ENCODE data around the gene FGF4.

The FGF4 gene

DNA sequence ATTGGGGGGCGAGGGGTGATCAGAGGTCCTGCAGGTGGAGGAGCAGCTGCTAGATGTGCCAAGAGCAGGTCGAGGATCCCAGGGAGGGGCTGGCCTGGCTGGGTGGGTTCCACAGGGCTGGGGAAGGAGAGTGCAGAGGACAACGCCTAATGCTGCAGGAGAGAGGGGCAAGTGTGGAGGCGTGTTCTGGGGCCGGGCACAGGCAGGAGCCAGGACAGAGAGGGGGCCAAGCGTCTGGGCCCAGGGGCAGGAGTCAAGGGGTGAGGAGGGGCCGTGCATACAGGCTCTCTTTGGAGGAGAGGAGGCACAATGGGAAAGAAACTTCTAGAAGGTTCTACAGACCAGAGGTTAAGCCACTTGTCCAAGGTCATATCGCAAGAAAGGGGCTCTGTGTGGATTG is 44.6 kb downstream of the FGF4 start:
- TF ChIP-seq, protein P1, sequence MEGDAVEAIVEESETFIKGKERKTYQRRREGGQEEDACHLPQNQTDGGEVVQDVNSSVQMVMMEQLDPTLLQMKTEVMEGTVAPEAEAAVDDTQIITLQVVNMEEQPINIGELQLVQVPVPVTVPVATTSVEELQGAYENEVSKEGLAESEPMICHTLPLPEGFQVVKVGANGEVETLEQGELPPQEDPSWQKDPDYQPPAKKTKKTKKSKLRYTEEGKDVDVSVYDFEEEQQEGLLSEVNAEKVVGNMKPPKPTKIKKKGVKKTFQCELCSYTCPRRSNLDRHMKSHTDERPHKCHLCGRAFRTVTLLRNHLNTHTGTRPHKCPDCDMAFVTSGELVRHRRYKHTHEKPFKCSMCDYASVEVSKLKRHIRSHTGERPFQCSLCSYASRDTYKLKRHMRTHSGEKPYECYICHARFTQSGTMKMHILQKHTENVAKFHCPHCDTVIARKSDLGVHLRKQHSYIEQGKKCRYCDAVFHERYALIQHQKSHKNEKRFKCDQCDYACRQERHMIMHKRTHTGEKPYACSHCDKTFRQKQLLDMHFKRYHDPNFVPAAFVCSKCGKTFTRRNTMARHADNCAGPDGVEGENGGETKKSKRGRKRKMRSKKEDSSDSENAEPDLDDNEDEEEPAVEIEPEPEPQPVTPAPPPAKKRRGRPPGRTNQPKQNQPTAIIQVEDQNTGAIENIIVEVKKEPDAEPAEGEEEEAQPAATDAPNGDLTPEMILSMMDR (conservative IDR thresholded peaks at IDR 0.05), result no peak
- H3K27ac ChIP-seq, result no peak overlapping the region

DNA sequence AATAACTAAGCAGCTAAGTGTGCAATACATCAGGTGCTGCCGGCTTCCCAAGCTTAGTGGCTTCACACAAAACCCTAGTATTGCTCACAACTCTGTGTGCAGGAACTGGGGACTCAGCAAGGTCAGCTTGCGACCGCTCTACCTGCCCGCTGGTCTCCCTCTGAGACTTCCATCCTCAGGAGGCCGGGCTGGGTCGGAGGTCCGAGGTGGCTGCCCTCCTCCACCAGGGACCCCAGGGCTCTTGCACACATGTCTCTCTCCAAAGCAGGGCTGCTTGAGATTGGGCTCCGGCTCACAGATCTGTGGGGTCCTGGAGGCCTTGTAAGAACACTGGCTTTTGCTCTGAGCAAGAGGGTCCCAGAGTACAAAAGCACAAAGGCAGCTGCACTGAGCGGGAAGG is 45.9 kb downstream of the FGF4 start:
- no peak overlapping the region for H3K27ac ChIP-seq
- no peak for TF ChIP-seq ZFX (IDR thresholded peaks at IDR 0.05)
- TF ChIP-seq, protein P1 (conservative IDR thresholded peaks at IDR 0.05), result no peak

DNA sequence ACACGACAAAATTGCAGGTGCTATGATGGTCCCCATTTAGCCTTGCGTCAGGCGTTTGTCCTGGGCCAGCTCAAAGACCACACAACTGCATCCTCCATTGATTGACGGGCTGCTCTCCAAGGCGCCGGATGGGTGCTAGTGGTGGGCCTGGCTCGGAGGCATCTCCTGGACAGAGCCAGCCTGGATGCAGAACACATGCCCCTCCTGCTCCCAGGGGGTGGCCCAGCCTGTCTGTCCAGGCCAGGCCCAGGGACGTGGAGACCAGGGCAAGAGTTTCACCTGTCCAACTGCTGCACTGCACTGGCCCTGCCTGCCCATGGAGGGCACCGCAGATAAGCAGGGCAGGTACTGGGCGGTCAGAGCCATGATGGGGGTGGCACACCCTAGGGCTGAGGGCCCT is 47.9 kb downstream of the FGF4 start:
- TF ChIP-seq, protein P1 (conservative IDR thresholded peaks at IDR 0.05), result no peak
- no peak for TF ChIP-seq ZFX (IDR thresholded peaks at IDR 0.05)

DNA sequence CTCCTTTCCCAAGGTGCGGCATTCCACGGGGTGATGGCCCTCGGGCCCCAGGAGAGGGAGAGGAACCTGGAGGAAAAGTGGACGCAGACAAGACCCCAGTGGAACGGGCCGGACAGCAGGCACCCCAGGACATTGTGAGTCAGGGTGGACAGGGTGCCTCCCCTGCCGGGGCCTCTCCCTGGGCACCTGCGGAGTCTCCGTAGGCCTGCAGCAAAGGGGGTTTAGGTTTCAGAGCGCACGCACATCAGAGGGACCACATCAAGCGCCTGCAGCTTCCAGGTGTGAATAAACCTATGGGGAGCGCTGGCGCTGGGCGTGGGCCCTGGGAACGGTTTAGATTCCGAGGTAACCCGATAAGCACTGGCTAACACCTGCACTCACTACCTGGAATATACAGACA is 48.7 kb downstream of the FGF4 start:
- no peak overlapping the region for H3K27ac ChIP-seq
- TF ChIP-seq, protein P1 (conservative IDR thresholded peaks at IDR 0.05), result no peak
- no peak for TF ChIP-seq ZFX (IDR thresholded peaks at IDR 0.05)

More for the DNA sequence above, 47.9 kb downstream of the FGF4 start:
- H3K27ac ChIP-seq, result no peak overlapping the region

DNA sequence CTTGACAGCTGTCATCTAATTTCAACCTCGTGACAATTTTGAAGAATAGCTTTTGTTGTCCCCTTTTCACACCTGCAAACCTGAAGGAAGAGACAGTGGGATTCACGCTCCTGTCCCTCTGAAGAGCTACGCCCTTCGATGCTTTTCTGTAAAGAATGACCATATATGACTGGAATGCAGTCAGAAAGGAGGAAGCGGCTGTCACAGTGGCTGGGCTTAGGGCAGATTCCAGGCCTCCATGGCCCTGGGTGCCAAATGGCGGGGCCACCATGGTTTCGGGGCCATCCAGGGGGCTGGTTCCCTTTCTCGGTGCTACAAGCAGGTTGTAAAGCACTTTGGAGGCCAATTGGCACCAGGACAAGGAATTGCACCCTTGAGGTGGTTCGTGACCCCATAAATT is 49.1 kb downstream of the FGF4 start:
- no peak overlapping the region for H3K27ac ChIP-seq
- TF ChIP-seq, protein P1 (conservative IDR thresholded peaks at IDR 0.05), result no peak
- TF ChIP-seq ZFX (IDR thresholded peaks at IDR 0.05), result no peak

DNA sequence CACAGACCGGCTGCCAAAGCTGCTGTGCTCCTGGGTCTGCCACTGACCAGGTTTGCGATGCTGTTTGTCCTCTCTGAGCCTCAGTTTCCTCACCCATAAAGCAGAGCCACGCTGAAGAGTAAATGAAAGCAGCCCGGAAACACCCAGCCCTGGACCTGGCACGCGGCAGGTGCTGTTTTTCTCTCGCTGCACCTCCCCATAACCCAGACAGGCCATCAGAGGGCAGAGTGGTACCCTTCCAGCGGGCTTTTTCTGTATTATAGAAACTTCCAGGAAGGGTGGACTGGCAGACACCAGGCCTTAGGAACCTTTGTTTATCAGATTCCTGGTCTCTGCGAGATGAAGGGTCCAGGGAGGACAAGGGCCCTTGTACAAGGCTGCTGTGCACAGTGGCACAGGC is 53.4 kb downstream of the FGF4 start:
- H3K27ac ChIP-seq, result no peak overlapping the region
- TF ChIP-seq, protein P1 (conservative IDR thresholded peaks at IDR 0.05), result no peak; the same call in 1 of the 2 replicates
- no peak for TF ChIP-seq ZFX (IDR thresholded peaks at IDR 0.05)

DNA sequence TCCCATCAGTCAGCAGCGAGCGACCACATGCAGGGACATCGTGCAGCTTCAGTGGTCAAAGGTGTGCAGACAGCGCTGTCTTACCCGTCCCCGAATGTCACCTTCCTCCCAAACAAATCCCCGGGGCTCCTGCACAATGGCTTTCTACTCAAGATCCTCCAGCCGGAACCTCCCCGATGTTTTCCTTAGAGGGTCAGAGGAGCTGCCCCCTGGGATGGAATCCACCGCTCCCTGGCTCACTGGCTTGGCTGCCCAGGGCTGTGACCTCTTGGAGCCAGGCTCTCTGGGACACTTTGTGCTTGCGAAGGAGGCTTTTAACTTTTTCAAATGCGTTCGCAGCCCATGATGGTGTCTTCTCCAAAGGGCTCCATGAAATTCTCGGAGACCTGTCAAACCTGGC is 54.0 kb downstream of the FGF4 start:
- TF ChIP-seq, protein P1 (conservative IDR thresholded peaks at IDR 0.05), result no peak
- no peak for TF ChIP-seq ZFX (IDR thresholded peaks at IDR 0.05)
- no peak overlapping the region for H3K27ac ChIP-seq

Data from C4-2B (cell line).